Left lung (tissue), 10 donors: Measurements from ENCODE around the gene PDE3A. TPM values are rescaled to one million over a fixed set of nuclear protein-coding genes. Genes with fewer than 3 reads are reported as not detected.
A peak's percentile ranks its signal among the peaks of the same experiment; 100 is the strongest.

Experiments used
- ATAC-seq: fragments of 200-7000 bp; cut with Tn5 transposase; one replicate; pipeline ENCODE4 v1.9.1; 2020; ENCODE audit warnings: moderate library complexity
- DNase-seq, 4 donors: peaks; one replicate each; pipeline ENCODE4 v3.0.0-alpha.2; 2013 to 2020
- H3K27ac ChIP-seq, 2 donors: fragments of 200-600 bp; sonication (generic) in 1 of 2; one replicate each; pipeline versions ENCODE4 v1.5.0 to v1.8.0; 2020 to 2021
- H3K27me3 ChIP-seq, 2 donors: fragments of 200-600 bp; sonication (generic) in 1 of 2; one replicate each; pipeline versions ENCODE4 v1.5.0 to v1.8.0; 2020 to 2021
- H3K36me3 ChIP-seq, 2 donors: fragments of 200-600 bp; sonication (generic) in 1 of 2; one replicate each; pipeline versions ENCODE4 v1.5.0 to v1.8.0; 2020 to 2021
- H3K4me1 ChIP-seq, 2 donors: fragments of 200-600 bp; one replicate each; pipeline ENCODE4 v1.8.0; 2021
- H3K4me3 ChIP-seq, 2 donors: fragments of 200-600 bp; sonication (generic) in 1 of 2; one replicate each; pipeline versions ENCODE4 v1.5.0 to v1.8.0; 2020 to 2021; ENCODE audit warnings: mild to moderate bottlenecking in 1 of 2
- H3K9me3 ChIP-seq, 2 donors: fragments of 200-600 bp; sonication (generic) in 1 of 2; one replicate each; pipeline versions ENCODE4 v1.5.0 to v1.8.0; 2020 to 2021
- CTCF ChIP-seq, 2 donors: fragments of 200-600 bp; sonication (generic) in 1 of 2; IDR thresholded peaks; one replicate each; pipeline versions ENCODE4 v1.5.0 to v1.8.0; 2021; ENCODE audit warnings: antibody characterized with exemption in 2 of 2
- intact Hi-C, 2 donors: fragments of 100-400 bp; cut with DNase I; formaldehyde crosslinking; loops; one replicate each; pipeline versions ENCODE4 v1.11.2 to v1.14.2; 2022
- polyA plus RNA-seq, 6 donors: library from polyadenylated mRNA; unstranded; fragments of 120-200 nt; gene quantifications; one replicate each; pipeline ENCODE4 v1.2.1, GENCODE V29; 2013; ENCODE audit not compliant: insufficient read length in 6 of 6
- total RNA-seq, 2 donors: library from RNA; stranded (reverse); fragmentation: NEBNext Ultra II Directional; extraction: Animal tissue kit (Norgen Biotek cat#: 25700); gene quantifications; one replicate each; pipeline ENCODE4 v1.2.1, GENCODE V29; 2021
- donor health status: DM: no; HTN: yes; CAD: no.
- donor health status: DM: no; HTN: no; CAD: no.

The PDE3A gene
- total and polyA plus RNA-seq, 8 donors = 5.1 to 9.3 (median 7.8) TPM

DNA sequence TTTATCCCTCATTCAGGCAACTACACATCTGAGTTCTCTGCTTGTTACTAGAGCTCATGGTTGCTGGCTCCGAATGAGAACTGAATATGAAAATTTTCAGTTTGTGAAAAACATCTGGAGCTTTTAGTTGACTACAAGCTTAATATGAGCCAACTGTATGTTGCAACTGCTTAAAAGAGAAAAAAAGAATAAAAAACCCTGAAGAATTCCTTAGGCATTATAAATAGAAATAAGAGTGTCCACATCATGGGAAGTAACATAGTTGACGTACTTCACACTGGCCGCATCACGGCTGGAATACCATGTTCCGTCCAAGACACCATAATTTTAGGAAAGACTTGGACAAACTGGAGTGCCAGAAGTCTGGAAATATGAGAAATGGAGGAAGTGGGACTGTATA, 57.9 kb downstream of the PDE3A start:
- Histone ChIP-seq H3K36me3 (no peaks in the 10 kb centered on the region), H3K4me1 (no peaks in the 10 kb centered on the region), H3K4me3 (no peak overlapping the region), H3K9me3 (no peaks in the 10 kb centered on the region), H3K27me3 (no peaks in the 10 kb centered on the region), H3K27ac (no peak overlapping the region)
- DNase-seq (peak in 2 of 4 donors; percentile 55 to 76), ATAC-seq (peak; percentile 38)
- intact Hi-C loops = no loop called here
- no peak for TF ChIP-seq CTCF (IDR thresholded peaks at IDR 0.05)

GRCh38 chr12:20426957-20427356, 58.6 kb downstream of the PDE3A start:
- no peak for ATAC-seq
- Histone ChIP-seq H3K27me3 (no peaks in the 10 kb centered on the region), H3K27ac (no peak overlapping the region), H3K4me1 (no peaks in the 10 kb centered on the region), H3K36me3 (no peaks in the 10 kb centered on the region), H3K9me3 (no peaks in the 10 kb centered on the region), H3K4me3 (no peak overlapping the region)
- no peak for TF ChIP-seq CTCF (IDR thresholded peaks at IDR 0.05)
- no peak for DNase-seq
- intact Hi-C loops = no loop called here

GRCh38 chr12:20429852-20430251, 61.5 kb downstream of the PDE3A start:
- DNase-seq = no peak
- Histone ChIP-seq H3K9me3 (no peaks in the 10 kb centered on the region), H3K27me3 (no peaks in the 10 kb centered on the region), H3K4me1 (no peaks in the 10 kb centered on the region), H3K36me3 (no peaks in the 10 kb centered on the region), H3K27ac (no peak overlapping the region), H3K4me3 (no peak overlapping the region)
- intact Hi-C loops = no loop called here
- no peak for TF ChIP-seq CTCF (IDR thresholded peaks at IDR 0.05)
- ATAC-seq = no peak

DNA sequence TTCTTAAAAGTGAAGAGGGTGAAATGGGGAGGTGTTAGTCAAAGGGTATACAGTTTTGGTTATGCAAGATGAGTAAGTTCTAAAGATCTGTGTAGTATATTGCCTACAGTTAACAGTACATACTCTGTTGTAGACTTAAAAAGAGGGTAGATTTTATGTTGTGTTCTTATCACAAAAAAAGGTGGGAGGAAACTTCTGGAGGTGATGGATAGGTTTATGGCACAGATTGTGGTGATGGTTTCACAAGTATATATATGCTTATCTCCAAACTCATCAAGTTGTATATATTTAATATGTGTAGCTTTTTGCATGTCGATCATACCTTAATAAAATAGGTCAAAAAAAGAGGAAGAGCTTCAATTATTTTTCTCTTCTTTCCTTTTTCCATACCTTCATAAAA, 64.0 kb downstream of the PDE3A start:
- no peak for TF ChIP-seq CTCF (IDR thresholded peaks at IDR 0.05)
- Histone ChIP-seq H3K27ac (no peak overlapping the region), H3K4me3 (no peak overlapping the region), H3K27me3 (no peaks in the 10 kb centered on the region), H3K4me1 (no peaks in the 10 kb centered on the region), H3K9me3 (no peaks in the 10 kb centered on the region), H3K36me3 (no peaks in the 10 kb centered on the region)
- DNase-seq (no peak), ATAC-seq (no peak)
- intact Hi-C loops = no loop called here

DNA sequence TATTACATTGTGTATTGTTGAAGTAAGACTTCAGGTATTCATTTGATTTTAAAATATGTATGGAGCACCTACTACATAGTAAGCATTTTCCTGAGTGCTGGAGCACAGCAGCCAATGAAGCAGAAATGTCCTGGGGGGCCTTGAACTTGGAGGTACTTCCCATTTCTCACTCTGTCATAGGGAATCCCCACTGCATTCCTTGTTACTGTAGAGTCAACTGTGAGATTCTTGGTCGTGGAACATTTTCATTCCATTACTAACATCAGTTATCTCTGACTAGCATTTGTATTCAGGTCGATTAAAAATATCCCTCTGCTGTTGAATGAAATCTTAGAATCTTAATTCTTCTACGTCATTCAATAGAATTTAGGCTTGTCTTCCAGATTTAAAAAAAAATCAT, 66.7 kb downstream of the PDE3A start:
- H3K27me3 ChIP-seq = no peaks in the 10 kb centered on the region
- no peaks in the 10 kb centered on the region for H3K9me3 ChIP-seq
- TF ChIP-seq CTCF (IDR thresholded peaks at IDR 0.05) = no peak
- no peak overlapping the region for H3K4me3 ChIP-seq
- H3K36me3 ChIP-seq = no peaks in the 10 kb centered on the region
- H3K4me1 ChIP-seq = no peaks in the 10 kb centered on the region
- ATAC-seq = no peak
- DNase-seq = no peak
- intact Hi-C loops = no loop called here
- H3K27ac ChIP-seq = no peak overlapping the region
